GM13977 (cell line): ENCODE data around the gene POLR2E.
A peak's percentile ranks its signal among the peaks of the same experiment; 100 is the strongest.

Experiments used
- DNase-seq: peaks from one replicate; pipeline ENCODE4 v3.0.0; 2012; ENCODE audit warnings: low spot score
- CTCF ChIP-seq: IDR thresholded peaks from 2 replicates; pipeline ENCODE4 v1.5.1; 2012; ENCODE audit warnings: mild to moderate bottlenecking, control low read depth; ENCODE audit not compliant: insufficient read depth; ENCODE audit errors: extremely low read depth, missing control alignments
- in situ Hi-C: fragments of 300-500 bp; cut with MboI; formaldehyde crosslinking; loops from one replicate; pipeline ENCODE4 v1.12.0; 2022; ENCODE audit warnings: low sequenced_read_pairs, low pct_unique_long_range_greater_than_20kb, mixed read lengths, inconsistent platforms; ENCODE audit not compliant: unreplicated experiment

POLR2E gene

GRCh38 chr19:1094978-1095701 lies at the start of gene POLR2E:
Gene POLR2E (minus strand): TSS chr19:1095375. CDS start chr19:1095315, 60 bp downstream.
- in situ Hi-C loops = no loop called here
- peak; percentile 99 for DNase-seq
- TF ChIP-seq CTCF = no peak

DNA sequence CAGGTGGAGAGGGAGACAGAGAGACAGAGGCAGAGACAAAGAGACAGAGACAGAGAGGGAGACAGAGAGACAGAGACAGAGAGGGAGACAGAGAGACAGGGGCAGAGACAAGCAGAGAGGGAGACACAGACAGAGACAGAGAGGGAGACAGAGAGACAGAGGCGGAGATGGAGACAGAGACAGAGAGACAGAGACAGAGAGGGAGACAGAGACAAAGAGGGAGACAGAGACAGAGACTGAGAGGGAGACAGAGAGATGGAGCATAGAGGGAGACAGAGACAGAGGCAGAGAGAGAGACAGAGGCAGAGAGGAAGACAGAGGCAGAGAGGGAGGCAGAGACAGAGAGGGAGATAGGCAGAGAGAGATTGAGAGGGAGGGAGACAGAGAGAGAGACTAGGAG lies 49.6 kb upstream of the POLR2E start:
- TF ChIP-seq CTCF = no peak
- in situ Hi-C loops = no loop called here
- no peak for DNase-seq

DNA sequence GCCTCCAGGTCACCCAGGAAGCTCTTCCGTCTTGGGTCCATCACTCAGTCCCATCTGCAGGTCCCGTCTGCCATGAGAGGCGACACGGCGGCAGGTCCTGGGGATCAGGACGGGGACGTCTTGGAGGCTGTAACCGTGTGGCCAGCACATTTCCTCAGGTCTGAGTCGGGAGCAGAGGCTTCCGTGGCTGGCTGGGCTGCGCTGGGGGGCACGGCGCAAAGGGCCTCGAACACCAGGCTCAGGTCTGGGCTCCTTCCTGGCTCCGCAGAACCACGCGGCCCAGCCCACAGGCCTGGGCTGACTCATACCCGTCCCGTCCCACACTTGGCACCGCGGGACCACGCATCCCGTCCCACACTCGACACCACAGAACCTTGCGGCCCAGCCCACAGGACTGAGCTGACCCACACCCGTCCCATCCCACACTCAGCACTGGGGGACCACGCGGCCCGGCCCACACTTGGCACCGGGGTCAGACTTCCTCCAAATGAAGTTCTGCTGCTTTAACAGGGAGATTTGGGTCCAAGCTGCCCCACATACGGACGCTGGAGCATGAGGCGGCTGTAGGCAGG lies 48.7 kb upstream of the POLR2E start:
- in situ Hi-C loops = no loop called here
- DNase-seq = no peak
- TF ChIP-seq CTCF = no peak

DNA sequence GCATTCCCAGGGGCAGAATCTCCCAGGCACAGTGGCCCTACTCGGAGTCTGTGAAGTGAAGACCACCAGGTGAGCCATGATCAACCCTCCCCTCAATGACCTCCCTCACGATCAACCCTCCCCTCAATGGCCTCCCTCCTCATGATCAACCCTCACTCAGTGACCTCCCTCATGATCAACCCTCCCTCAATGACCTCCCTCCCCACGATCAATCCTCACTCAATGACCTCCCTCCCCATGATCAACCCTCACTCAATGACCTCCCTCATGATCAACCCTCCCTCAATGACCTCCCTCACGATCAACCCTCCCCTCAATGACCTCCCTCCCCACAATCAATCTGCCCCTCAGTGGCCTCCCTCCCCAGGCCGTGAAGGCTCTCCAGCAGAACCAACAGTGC lies 46.8 kb upstream of the POLR2E start:
- in situ Hi-C loops = no loop called here
- DNase-seq = no peak
- no peak for TF ChIP-seq CTCF

DNA sequence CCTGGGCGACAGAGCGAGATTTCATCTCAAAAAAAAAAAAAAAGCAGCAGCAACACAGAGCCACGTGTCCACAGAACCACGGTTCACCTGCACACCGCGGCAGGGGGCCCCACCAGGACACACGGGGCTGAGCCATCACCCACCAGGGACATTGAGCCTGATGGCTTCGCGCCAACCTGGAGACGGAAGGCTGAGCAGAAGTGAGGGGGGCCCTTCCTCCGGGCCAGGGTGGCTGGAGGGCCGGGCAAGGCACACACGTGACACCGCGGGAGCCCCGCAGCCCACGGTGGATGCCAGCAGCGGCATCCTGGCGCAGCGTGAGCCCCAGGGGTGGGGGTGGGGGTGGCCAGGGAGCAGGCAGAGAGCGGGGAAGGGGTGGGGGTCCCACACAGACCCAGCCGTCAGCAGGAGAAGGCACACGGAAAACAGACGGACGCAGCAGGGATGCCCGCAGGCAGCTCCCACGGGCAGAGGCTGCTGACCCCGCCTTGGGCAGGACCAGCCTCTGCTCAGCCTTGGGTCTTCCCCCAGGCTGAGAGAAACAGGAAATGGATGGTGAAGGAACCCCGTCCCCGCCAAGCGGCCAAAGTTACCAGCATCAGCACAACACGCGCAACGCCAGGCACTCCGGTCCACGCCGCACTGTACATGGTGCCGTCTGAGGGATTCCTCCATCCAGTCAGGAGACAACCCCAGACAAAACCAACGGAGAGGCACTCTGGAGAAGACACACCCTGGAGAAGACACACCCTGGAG lies 45.3 kb upstream of the POLR2E start:
- TF ChIP-seq CTCF = no peak
- in situ Hi-C loops = no loop called here
- DNase-seq = no peak

- in situ Hi-C loops = no loop called here
- DNase-seq = no peak
- TF ChIP-seq CTCF = no peak
Measured at GRCh38 chr19:1139126-1139525, 44.0 kb upstream of the POLR2E start.
